ENCODE data around the gene NRN1.

NRN1 gene

GRCh38 chr6:5989141-5989723 lies 17.5 kb downstream of the NRN1 start:
- peak; percentile 96 for DNase-seq (ENCODE audit: low read depth)
- no peak for TF ChIP-seq CTCF (conservative IDR thresholded peaks at IDR 0.05; ENCODE audit: low read length)
- no peak overlapping the region for H3K4me3 ChIP-seq (ENCODE audit: low read length)

GRCh38 chr6:5986861-5987260 lies 19.9 kb downstream of the NRN1 start:
- H3K4me3 ChIP-seq (ENCODE audit: low read length), result no peak overlapping the region
- TF ChIP-seq CTCF (conservative IDR thresholded peaks at IDR 0.05; ENCODE audit: low read length), result no peak
- DNase-seq (ENCODE audit: low read depth), result no peak

- no peak for DNase-seq (ENCODE audit: low read depth)
- TF ChIP-seq CTCF (conservative IDR thresholded peaks at IDR 0.05; ENCODE audit: low read length), result no peak
- no peak overlapping the region for H3K4me3 ChIP-seq (ENCODE audit: low read length)
These were observed 22.3 kb downstream of the NRN1 start for GRCh38 chr6:5984150-5985089.

- DNase-seq (ENCODE audit: low read depth), result peak; percentile 90
- no peak overlapping the region for H3K4me3 ChIP-seq (ENCODE audit: low read length)
- TF ChIP-seq CTCF (conservative IDR thresholded peaks at IDR 0.05; ENCODE audit: low read length), result no peak
These were observed 25.3 kb downstream of the NRN1 start for GRCh38 chr6:5981126-5982026.

GRCh38 chr6:5979650-5980420 lies 26.9 kb downstream of the NRN1 start:
- H3K4me3 ChIP-seq (ENCODE audit: low read length), result no peak overlapping the region
- TF ChIP-seq CTCF (conservative IDR thresholded peaks at IDR 0.05; ENCODE audit: low read length), result no peak
- DNase-seq (ENCODE audit: low read depth), result peak; percentile 79

GRCh38 chr6:5976811-5977210 lies 29.9 kb downstream of the NRN1 start:
- DNase-seq (ENCODE audit: low read depth), result no peak
- no peak for TF ChIP-seq CTCF (conservative IDR thresholded peaks at IDR 0.05; ENCODE audit: low read length)
- H3K4me3 ChIP-seq (ENCODE audit: low read length), result no peak overlapping the region
